Medulla oblongata (tissue), 1 donor: ENCODE measurements around the gene RSF1.

Experiments used
- DNase-seq: peaks from one replicate; pipeline ENCODE4 v3.0.0-alpha.2; 2015; ENCODE audit errors: extremely low spot score

The RSF1 gene

GRCh38 chr11:77750394-77751156 lies 69.9 kb downstream of the RSF1 start:
- no peak for DNase-seq

GRCh38 chr11:77749232-77749631 lies 71.3 kb downstream of the RSF1 start:
- DNase-seq, result no peak

GRCh38 chr11:77748266-77748665 lies 72.3 kb downstream of the RSF1 start:
- DNase-seq, result no peak

- DNase-seq, result no peak
Observed at GRCh38 chr11:77747381-77747969, 73.0 kb downstream of the RSF1 start.

DNA sequence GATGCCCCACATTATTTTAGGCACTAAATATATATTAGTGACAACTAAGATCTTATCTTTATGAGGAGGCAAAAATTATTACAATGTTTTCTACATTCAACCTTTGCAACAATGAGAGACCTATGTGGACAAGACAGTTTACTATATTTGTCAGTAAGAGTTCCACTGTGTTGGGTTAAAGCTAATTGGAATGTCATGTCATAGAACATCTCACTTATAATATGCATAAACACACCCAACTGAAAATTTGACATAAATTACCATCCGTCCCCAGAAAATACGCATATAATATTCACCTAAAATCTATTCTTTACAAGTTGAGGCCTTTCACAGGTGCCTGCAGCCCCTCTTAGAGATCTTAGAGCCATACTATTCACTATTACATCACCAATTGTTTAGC lies 84.0 kb downstream of the RSF1 start:
- no peak for DNase-seq

- DNase-seq, result no peak
Observed at GRCh38 chr11:77734890-77735289, 85.6 kb downstream of the RSF1 start.

GRCh38 chr11:77732143-77732542 lies 88.4 kb downstream of the RSF1 start:
- DNase-seq, result no peak

- DNase-seq, result no peak
Observed at GRCh38 chr11:77730789-77731188, 89.7 kb downstream of the RSF1 start.

DNA sequence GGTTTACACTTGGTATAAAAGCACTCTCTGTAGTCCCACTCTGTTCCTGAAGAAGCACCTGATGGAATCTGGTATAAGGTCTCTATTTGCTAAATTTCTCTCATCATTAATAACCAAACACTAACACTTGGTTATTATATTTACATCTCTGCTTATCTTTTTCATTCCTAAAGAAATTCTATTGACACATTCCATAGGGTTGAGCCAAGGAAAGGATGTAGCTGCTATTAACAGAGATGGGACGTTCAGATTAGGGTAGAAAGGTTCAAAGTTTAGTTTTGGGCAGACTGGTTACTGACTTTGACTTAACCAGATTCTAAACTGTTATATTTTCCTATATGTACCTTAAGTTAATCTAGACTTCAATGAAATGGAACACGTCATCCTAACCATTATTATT lies 91.5 kb downstream of the RSF1 start:
- DNase-seq, result no peak

GRCh38 chr11:77728203-77728786 lies 92.2 kb downstream of the RSF1 start:
- no peak for DNase-seq

DNA sequence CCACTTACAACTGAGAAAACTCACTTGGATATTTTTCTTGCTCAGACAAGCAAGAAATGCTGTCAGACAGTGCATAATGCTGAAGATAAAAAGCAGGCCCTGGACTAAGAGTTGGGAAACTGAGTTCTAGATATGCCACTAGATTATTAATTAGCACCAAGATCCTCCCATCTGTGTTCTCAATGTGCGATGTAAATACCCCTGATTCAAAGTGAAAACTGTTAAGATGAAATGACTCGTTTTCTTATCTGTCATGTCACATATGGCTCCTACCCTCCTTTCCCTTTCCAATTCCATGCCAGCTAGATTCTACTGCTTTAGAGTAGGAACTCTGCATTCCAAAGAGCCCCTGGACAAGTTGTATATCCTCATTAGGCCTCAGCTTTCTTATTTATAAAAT lies 94.0 kb downstream of the RSF1 start:
- no peak for DNase-seq

GRCh38 chr11:77725433-77725832 lies 95.1 kb downstream of the RSF1 start:
- no peak for DNase-seq

GRCh38 chr11:77724636-77725035 lies 95.9 kb downstream of the RSF1 start:
- DNase-seq, result no peak

- DNase-seq, result no peak
Observed at GRCh38 chr11:77723024-77723423, 97.5 kb downstream of the RSF1 start.

- no peak for DNase-seq
Observed at GRCh38 chr11:77710358-77710757, 110.2 kb downstream of the RSF1 start.

DNA sequence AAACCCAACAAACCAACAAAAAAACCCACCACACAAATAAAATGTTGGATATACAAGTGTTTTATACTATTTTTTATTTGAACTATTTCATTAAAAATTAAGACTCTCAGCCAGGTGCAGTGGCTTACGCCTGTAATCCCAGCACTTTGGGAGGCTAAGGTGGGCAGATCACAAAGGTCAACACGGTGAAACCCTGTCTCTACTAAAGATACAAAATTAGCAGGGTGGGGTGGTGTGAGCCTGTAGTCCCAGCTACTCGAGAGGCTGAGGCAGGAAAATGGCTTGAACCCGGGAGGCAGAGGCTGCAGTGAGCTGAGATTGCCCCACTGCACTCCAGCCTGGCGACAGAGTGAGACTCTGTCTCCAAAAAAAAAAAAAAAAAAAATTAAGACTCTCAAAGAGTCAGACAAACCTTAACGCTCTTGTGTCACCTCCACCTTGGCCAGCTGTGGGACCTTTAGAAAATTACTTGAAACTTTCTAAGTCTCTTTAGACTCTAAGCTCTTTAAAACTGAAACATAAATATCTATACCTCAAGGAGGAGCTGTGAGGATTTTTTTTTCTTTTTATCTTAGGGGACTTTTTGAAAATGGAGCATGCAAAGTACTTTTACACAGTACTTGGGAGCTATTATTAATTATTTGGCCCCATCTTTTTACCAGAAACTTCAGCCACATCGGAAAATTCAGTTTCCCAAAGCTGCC lies 114.5 kb downstream of the RSF1 start:
- DNase-seq, result no peak

DNA sequence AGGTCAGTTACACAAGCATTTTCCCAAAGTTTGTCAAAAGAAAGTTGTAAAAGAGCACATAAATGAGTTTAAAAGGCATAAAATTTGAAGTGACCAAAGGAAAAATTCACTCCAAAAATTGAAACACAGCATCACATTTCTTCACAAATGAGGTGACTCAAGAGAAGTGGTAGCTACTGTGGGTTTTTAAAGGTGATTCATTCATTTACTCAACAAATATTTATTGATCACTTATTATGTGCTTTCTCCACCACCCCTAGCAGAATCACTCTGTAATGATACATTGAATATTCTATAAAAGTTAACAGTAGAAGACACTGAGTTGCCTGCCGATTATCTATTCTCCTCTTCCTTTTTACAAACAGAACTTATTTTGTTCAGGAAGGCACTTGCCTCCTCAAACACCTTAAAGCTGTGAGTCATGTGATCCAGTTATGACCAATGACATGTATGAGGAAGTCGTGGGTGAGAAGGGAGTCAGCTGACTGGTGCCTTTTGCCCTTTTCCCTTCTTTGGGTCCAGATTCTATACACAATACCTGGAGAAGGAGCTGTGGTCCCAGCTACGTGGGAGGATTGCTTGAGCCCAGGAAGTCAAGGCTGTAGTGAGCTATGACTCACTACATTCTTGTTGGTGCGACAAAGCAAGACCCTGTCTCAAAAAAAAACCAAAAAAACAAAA lies 115.2 kb downstream of the RSF1 start:
- no peak for DNase-seq

DNA sequence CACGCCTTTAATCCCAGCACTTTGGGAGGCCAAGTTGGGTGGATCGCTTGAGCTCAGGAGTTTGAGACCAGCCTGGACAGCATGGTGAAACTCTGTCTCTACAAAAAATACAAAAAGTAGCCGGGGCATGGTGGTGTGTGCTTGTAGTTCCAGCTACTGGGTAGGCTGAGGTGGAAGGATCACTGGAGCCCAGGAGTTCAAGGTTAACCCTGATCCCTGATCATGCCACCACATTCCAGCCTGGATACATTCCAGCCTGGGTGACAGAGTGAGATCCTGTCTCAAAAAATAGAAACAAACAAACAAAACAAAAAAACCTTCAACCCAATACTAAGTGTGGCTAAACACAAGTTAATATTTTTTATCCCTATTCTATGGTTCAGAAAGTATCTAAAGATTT lies 116.5 kb downstream of the RSF1 start:
- DNase-seq, result no peak

- no peak for DNase-seq
Observed at GRCh38 chr11:77699425-77699824, 121.1 kb downstream of the RSF1 start.

- DNase-seq, result no peak
Observed at GRCh38 chr11:77698896-77699295, 121.6 kb downstream of the RSF1 start.

GRCh38 chr11:77697865-77698264 lies 122.7 kb downstream of the RSF1 start:
- DNase-seq, result no peak

- no peak for DNase-seq
Observed at GRCh38 chr11:77695417-77695816, 125.1 kb downstream of the RSF1 start.
